B cell (primary cell): Measurements from ENCODE around the gene HIBCH.

Experiments used
- EZH2 ChIP-seq: IDR thresholded peaks from 2 replicates; pipeline ENCODE4 v1.6.1; 2012; ENCODE audit warnings: borderline replicate concordance, low read depth, mild to moderate bottlenecking, moderate library complexity, low read length; ENCODE audit not compliant: insufficient read depth, poor library complexity, severe bottlenecking
- TF ChIP-seq, protein P1 (sequence below): fragments of 200-600 bp; IDR thresholded peaks from one replicate; pipeline ENCODE4 v1.8.0; 2022; ENCODE audit warnings: antibody characterized with exemption, mild to moderate bottlenecking

- TF ChIP-seq EZH2 = no peak
- TF ChIP-seq, protein P1, sequence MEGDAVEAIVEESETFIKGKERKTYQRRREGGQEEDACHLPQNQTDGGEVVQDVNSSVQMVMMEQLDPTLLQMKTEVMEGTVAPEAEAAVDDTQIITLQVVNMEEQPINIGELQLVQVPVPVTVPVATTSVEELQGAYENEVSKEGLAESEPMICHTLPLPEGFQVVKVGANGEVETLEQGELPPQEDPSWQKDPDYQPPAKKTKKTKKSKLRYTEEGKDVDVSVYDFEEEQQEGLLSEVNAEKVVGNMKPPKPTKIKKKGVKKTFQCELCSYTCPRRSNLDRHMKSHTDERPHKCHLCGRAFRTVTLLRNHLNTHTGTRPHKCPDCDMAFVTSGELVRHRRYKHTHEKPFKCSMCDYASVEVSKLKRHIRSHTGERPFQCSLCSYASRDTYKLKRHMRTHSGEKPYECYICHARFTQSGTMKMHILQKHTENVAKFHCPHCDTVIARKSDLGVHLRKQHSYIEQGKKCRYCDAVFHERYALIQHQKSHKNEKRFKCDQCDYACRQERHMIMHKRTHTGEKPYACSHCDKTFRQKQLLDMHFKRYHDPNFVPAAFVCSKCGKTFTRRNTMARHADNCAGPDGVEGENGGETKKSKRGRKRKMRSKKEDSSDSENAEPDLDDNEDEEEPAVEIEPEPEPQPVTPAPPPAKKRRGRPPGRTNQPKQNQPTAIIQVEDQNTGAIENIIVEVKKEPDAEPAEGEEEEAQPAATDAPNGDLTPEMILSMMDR = no peak
Observed at GRCh38 chr2:190361572-190361971, 41.9 kb upstream of the HIBCH start.
